ENCODE measurements around the gene COL20A1.

DNA sequence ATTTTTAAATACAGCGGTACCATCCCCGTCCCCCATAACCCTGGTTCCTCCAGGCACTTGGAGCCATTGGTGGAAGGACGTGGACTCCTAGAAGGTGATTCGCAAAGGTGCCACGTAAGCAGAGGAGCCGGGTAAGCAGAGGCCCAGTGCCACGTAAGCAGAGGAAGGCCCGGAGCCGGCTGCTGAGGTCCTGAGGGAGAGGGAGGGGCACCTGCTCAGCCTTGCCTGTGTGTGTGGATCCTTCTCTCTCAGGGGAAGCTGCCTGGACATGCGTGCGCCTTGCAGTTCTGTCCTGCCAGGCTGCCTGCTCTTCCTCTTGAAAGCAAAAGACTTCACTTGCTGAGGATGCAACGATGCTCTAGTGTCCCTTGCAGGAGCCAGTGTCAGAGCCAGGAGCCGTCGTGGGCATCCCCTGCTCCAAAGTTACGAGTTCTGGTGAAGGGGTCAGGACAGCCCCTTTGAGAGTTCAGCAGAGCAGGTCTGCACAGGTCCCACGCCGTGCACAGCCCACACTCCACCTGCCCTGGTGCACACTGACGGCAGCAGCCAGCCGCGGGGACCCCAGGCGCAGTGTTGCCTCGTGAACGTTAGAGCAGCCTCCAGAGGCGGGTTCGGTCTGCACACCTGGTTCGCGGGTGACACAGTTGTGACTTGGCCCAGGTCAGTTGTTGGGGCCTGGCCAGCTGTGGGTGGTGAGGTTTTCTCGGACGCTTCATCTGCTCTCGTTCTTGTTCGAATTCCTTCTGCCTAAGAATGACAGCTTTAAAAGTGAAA lies 36.9 kb upstream of the COL20A1 start:
- TF ChIP-seq, protein P1, sequence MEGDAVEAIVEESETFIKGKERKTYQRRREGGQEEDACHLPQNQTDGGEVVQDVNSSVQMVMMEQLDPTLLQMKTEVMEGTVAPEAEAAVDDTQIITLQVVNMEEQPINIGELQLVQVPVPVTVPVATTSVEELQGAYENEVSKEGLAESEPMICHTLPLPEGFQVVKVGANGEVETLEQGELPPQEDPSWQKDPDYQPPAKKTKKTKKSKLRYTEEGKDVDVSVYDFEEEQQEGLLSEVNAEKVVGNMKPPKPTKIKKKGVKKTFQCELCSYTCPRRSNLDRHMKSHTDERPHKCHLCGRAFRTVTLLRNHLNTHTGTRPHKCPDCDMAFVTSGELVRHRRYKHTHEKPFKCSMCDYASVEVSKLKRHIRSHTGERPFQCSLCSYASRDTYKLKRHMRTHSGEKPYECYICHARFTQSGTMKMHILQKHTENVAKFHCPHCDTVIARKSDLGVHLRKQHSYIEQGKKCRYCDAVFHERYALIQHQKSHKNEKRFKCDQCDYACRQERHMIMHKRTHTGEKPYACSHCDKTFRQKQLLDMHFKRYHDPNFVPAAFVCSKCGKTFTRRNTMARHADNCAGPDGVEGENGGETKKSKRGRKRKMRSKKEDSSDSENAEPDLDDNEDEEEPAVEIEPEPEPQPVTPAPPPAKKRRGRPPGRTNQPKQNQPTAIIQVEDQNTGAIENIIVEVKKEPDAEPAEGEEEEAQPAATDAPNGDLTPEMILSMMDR (IDR thresholded peaks at IDR 0.05) = no peak
- TF ChIP-seq POLR2A (IDR thresholded peaks at IDR 0.05) = no peak

All from uterus (tissue), 2 donors.